Muscle layer of duodenum (tissue), 2 donors: ENCODE results near the gene CACUL1.
"Not testable (repeated sequence)": the region's sequence is repeated elsewhere in the genome, so short reads cannot be mapped to it uniquely, and the experiment has no call there.

Experiments used
- H3K27ac ChIP-seq: one replicate; pipeline ENCODE4 v1.7.0; 2013; ENCODE audit warnings: mild to moderate bottlenecking, low read length
- H3K27me3 ChIP-seq: one replicate; pipeline ENCODE4 v1.7.0; 2013; ENCODE audit warnings: low read depth, mild to moderate bottlenecking, control low read depth, low read length
- H3K36me3 ChIP-seq, 2 donors: one replicate each; pipeline ENCODE4 v1.7.0; 2013; ENCODE audit warnings: low read length in 2 of 2, control low read depth in 1 of 2, mild to moderate bottlenecking in 1 of 2; ENCODE audit not compliant: insufficient read depth in 2 of 2, control insufficient read depth in 1 of 2
- H3K4me1 ChIP-seq, 2 donors: one replicate each; pipeline ENCODE4 v1.7.0; 2013; ENCODE audit warnings: low read length in 2 of 2, mild to moderate bottlenecking in 2 of 2, control low read depth in 1 of 2, moderate library complexity in 1 of 2; ENCODE audit not compliant: insufficient read depth in 2 of 2, control insufficient read depth in 1 of 2
- H3K4me3 ChIP-seq, 2 donors: one replicate each; pipeline ENCODE4 v1.7.0; 2013; ENCODE audit warnings: low read length in 2 of 2, low read depth in 1 of 2, mild to moderate bottlenecking in 1 of 2
- H3K9me3 ChIP-seq, 2 donors: one replicate each; pipeline ENCODE4 v1.7.0; 2013; ENCODE audit warnings: low read length in 2 of 2, control low read depth in 1 of 2, mild to moderate bottlenecking in 1 of 2; ENCODE audit not compliant: control insufficient read depth in 1 of 2
- donor health status: healthy.

Gene CACUL1

DNA sequence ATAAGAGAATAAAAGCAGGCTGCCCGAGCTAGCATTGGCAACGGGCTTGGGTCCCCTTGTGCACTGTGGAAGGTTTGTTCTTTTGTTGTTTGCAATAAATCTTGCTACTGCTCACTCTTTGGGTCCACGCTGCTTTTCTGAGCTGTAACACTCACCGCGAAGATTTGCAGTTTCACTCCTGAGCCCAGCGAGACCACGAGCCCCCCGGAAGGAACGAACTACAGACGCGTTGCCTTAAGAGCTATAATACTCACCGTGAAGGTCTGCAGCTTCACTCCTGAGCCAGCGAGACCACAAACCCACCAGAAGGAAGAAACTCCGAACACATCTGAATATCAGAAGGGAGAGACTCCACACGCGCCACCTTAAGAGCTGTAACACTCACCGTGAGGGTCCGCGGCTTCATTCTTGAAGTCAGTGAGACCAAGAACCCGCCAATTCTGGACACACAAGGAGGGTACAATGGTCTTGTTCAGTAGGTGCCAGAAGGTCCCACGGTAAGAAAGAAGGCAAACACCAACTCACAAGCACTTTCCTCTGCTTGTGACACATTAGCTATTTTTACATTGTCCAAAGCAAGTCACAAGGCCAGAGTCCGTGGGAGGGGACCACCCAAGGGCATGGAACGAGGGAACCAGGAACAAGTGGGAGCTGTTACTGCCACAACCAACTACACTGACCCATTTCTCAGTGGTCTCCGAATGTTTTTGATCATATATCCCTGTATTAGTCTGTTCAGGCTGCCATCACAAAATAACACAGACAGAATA lies 29.2 kb upstream of the CACUL1 start:
- H3K27ac ChIP-seq, result no peak overlapping the region
- no peaks in the 10 kb centered on the region for H3K4me1 ChIP-seq
- H3K9me3 ChIP-seq, result no peaks in the 10 kb centered on the region
- no peak overlapping the region for H3K4me3 ChIP-seq
- no peaks in the 10 kb centered on the region for H3K36me3 ChIP-seq
- no peaks in the 10 kb centered on the region for H3K27me3 ChIP-seq

DNA sequence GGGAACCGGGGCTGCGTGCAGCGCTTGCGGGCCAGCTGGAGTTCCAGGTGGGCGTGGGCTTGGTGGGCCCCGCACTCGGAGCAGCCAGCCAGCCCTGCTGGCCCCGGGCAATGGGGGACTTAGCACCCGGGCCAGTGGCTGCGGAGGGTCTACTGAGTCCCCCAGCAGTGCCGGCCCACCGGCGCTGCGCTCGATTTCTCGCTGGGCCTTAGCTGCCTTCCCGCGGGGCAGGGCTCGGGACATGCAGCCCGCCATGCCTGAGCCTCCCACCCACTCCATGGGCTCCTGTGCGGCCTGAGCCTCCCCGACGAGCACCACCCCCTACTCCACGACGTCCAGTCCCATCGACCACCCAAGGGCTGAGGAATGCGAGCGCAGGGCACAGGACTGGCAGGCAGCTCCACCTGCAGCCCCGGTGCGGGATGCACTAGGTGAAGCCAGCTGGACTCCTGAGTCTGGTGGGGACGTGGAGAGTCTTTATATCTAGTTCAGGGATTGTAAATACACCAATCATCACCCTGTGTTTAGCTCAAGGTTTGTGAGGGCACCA lies 28.2 kb upstream of the CACUL1 start:
- not testable (repeated sequence) for H3K27me3 ChIP-seq, H3K4me3 ChIP-seq, H3K36me3 ChIP-seq, H3K27ac ChIP-seq, H3K9me3 ChIP-seq, H3K4me1 ChIP-seq

DNA sequence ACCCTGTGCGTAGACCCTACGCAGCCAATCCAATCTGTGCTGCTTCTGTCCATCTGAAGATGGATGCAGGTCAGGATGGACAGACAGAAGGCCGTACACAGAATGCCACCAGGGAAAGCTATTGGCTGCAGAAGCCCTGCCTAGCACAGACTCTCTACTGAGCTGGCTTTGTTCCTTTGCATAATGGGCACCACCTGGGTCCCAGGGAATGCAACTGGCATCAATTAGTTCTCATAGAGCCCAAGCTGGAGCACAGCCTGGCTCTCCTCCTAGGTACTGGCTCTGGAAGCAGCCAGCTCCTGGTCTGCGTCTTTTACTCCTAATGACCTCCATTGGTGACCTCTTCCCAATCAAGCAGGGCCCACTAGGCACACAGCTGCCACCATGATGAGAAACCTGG lies 26.8 kb upstream of the CACUL1 start:
- Histone ChIP-seq H3K9me3 (no peaks in the 10 kb centered on the region), H3K27ac (no peak overlapping the region), H3K27me3 (no peaks in the 10 kb centered on the region), H3K4me3 (no peak overlapping the region), H3K4me1 (no peaks in the 10 kb centered on the region), H3K36me3 (no peaks in the 10 kb centered on the region)

DNA sequence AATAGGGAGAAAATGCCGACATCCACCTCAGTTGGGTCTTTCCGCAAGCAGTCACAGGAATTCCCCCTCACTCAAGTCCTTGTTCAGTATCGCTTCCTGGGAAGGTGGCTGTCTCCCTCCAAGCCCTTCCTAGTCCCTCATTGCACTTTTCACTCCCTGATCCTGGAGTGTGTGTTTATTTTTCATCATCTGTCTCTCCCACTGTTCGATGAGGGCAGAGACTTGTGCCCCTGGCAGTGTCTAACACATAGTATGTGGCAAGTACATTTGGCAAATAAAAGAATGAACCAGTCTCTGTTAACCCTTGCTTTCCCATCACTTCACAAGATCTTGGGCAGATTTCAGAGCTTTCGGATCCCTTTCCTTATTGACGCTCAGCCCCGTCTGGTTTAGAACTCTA lies 24.0 kb upstream of the CACUL1 start:
- Histone ChIP-seq H3K27ac (no peak overlapping the region), H3K9me3 (no peaks in the 10 kb centered on the region)

DNA sequence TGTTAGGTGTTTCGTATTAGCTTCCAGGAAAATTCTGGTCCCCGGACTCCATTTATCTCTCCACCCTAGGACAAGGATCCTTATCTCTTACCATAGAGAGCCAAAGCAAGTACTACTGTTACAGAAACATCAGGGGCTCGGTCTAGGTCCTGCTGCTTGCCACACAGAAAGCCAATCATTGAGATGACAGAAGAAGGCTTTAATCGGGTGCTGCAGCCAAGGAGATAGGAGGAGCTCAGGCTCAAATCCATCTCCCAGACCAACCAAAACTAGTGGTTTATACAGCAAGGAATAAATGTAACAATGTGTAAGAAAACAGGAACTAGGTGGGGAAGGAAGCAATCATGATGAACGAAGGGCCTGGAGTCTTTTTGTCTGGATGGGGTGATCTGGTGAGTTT lies 22.2 kb upstream of the CACUL1 start:
- Histone ChIP-seq H3K4me3 (no peak overlapping the region), H3K36me3 (no peaks in the 10 kb centered on the region), H3K9me3 (no peaks in the 10 kb centered on the region), H3K27ac (no peak overlapping the region), H3K27me3 (no peaks in the 10 kb centered on the region), H3K4me1 (no peaks in the 10 kb centered on the region)

More for the DNA sequence above, 24.0 kb upstream of the CACUL1 start:
- Histone ChIP-seq H3K36me3 (no peaks in the 10 kb centered on the region), H3K27me3 (no peaks in the 10 kb centered on the region), H3K4me1 (no peaks in the 10 kb centered on the region), H3K4me3 (no peak overlapping the region)

DNA sequence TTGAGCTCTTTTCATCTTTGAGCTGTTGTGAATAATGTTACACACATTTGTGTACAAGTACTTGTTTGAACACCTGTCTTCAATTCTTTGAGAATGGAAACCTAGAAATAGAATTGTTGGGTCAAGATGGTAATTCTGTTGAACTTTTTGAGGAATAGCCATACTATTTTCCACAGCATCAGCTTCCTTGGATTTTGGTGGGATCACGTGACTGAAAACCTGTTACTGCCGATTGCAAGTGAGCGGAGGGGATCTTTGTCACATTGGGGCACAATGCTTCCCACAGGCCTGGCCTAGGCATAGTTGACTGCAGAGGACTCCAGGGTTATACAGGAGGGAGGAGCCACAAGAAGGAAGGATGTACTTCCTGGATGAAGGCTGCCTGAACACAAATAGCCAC lies 21.3 kb upstream of the CACUL1 start:
- Histone ChIP-seq H3K27ac (no peak overlapping the region), H3K27me3 (no peaks in the 10 kb centered on the region), H3K4me3 (no peak overlapping the region), H3K9me3 (no peaks in the 10 kb centered on the region), H3K4me1 (no peaks in the 10 kb centered on the region), H3K36me3 (no peaks in the 10 kb centered on the region)

DNA sequence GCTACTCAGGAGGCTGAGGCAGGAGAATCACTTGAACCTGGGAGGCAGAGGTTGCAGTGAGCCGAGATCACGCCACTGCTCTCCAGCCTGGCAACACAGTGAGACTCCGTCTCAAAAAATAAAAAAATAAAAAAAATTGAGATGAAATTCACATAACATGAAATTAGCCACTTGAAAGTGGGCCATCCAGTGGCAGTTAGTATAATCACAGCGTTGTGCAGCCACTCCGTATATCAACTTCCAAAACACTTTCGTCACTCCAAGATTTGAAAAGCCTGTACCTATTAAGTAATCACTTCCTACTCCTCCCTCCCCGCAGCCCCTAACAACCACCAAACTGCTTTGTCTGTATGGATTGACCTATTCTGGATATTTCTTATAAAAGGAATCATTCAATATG lies 20.7 kb upstream of the CACUL1 start:
- Histone ChIP-seq H3K27ac (no peak overlapping the region), H3K4me1 (no peaks in the 10 kb centered on the region), H3K9me3 (no peaks in the 10 kb centered on the region), H3K27me3 (no peaks in the 10 kb centered on the region), H3K4me3 (no peak overlapping the region), H3K36me3 (no peaks in the 10 kb centered on the region)

DNA sequence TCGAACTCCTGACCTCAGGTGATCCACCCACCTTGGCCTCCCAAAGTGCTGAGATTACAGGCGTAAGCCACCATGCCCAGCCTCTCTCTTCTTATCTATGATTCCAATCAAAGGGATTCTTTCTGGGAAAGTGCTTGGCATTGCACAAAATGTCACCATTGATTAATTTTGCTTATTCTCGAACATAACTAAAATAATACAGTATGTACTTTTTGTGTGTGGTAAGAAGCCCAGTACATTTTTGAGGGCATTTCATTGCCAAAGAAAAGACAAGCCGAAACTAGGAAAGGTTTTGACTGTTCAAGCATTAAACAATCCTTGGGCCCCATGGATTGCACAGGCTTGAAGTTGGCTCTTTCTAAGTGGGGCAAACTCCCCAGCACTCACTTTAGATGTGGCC lies 18.3 kb upstream of the CACUL1 start:
- no peak overlapping the region for H3K4me3 ChIP-seq
- H3K9me3 ChIP-seq, result no peaks in the 10 kb centered on the region
- H3K27me3 ChIP-seq, result no peaks in the 10 kb centered on the region
- no peak overlapping the region for H3K27ac ChIP-seq
- H3K36me3 ChIP-seq, result no peaks in the 10 kb centered on the region
- H3K4me1 ChIP-seq, result no peaks in the 10 kb centered on the region

DNA sequence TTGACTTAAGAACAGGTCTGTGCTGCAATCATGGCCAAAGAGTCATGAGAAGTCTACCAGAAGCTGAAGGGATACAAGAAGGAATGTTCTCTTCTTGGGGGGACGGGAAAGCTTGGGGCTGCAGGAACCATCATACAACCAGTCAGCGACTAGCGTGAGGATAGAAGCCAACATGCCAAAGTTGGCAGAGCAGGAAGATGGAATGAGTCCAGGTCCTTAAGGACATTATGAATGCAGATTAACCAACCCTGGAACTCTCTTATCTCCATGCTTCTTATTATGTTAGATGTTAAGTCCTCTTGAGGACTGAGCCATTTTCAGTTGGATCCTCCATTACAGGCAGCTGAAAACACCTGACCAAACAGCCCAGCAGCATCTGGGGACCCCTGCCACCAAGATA lies 17.2 kb upstream of the CACUL1 start:
- Histone ChIP-seq H3K36me3 (no peaks in the 10 kb centered on the region), H3K27ac (no peak overlapping the region), H3K4me3 (no peak overlapping the region), H3K27me3 (no peaks in the 10 kb centered on the region), H3K9me3 (no peaks in the 10 kb centered on the region), H3K4me1 (no peaks in the 10 kb centered on the region)

DNA sequence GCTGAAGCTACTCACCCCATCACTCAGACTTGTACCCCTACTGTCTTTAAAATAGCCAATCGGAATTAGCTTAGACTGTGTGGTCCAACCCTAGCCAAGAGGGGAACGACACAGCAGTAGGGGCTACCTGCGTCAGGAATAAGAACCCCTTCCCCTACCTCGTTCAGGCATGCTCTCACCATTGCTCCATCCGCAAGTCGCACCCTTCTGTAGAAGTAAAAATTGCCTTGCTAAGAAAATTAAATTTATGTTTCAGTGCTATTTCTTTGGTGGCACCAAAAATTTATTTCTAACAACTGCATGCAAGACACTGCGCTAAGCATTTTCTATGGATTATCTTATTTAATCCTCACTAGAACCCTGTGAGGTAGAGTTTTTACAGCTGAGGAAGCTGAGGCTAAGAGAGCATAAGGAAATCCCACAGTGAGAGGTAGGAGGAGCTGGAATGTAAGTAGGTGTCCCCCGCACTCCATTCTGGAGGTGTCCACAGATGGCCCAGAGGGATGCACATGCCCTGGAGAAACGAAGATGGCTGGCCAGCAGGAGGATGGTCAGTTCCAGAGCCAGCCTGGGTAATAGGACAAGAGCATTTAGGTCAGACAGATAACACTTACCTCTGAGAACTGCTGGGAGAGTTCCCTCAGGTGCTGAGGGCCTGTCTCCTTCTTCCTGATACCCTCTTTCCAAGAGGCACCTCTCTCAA lies 15.3 kb upstream of the CACUL1 start:
- no peaks in the 10 kb centered on the region for H3K4me1 ChIP-seq
- no peak overlapping the region for H3K27ac ChIP-seq
- H3K9me3 ChIP-seq, result no peaks in the 10 kb centered on the region
- H3K27me3 ChIP-seq, result no peaks in the 10 kb centered on the region
- no peaks in the 10 kb centered on the region for H3K36me3 ChIP-seq
- no peak overlapping the region for H3K4me3 ChIP-seq

DNA sequence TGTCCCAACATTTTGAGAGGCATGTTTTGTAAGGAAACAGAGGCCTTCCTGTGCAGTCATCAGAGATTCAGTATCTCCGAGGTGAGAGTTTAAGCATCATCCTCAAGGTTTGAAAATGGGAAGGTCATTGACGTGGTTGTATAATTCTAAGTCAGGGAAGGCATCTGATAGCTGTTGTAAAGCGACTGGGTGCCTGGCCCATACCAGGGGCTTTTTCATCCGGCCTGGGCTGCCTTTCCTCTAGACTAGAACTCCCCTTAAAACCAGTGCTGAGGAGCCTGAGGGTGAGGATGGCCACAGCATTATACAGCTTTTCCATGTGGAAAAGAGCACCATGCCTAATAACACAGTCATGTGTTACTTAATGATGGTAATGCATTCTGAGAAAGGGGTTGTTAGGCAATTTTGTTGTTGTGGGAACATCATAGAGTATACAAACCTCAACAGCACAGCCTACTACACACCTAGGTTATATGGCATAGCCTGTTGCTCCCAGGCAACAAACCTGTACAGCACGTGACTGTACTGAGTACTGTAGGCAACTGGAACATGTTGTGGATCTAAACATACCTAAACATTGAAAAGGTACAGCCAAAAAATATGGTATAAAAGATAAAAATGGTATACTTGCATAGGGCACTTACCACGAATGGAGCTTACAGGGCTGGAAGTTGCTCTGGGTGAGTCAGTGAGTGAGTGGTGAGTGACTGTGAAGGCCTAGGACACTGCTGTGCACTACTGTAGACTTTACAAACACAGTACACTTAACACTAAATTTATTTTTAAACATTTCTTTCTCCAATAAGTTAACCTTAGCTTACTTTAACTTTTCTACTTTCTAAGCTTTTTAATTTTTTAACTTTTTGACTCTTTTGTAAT lies 13.5 kb upstream of the CACUL1 start:
- no peak overlapping the region for H3K27ac ChIP-seq
- H3K36me3 ChIP-seq, result no peaks in the 10 kb centered on the region

More for the DNA sequence above, 13.5 kb upstream of the CACUL1 start:
- Histone ChIP-seq H3K9me3 (no peaks in the 10 kb centered on the region), H3K27me3 (no peaks in the 10 kb centered on the region), H3K4me1 (no peaks in the 10 kb centered on the region), H3K4me3 (no peak overlapping the region)
